GM12878 (cell line): ENCODE results near the gene INHBE. TPM values are rescaled to one million over a fixed set of nuclear protein-coding genes. Genes with fewer than 3 reads are reported as not detected.

Experiments used
- ATAC-seq: fragments of 200-7000 bp; cut with Tn5 transposase; 3 replicates; pipeline ENCODE4 v1.9.1; 2020; ENCODE audit warnings: mild to moderate bottlenecking, moderate library complexity
- BruUV-seq: library from RNA; stranded (reverse); fragments of 400-500 nt; replicated peaks from 2 replicates; lab custom pipeline; 2021; lab: Mats Ljungman, UMichigan
- CTCF ChIA-PET: fragments of 300-600 bp; sonication (Branson Sonifier 250); formaldehyde crosslinking; extraction: SDS; loops from one replicate; lab custom pipeline; 2021; ENCODE audit warnings: inconsistent platforms; lab: Yijun Ruan, JAX
- POLR2A ChIA-PET: fragments of 350-600 bp; formaldehyde crosslinking; extraction: SDS; loops from one replicate; lab custom pipeline; 2021; ENCODE audit warnings: inconsistent platforms; lab: Charles Lee
- RAD21 ChIA-PET: fragments of 300-600 bp; sonication (Branson Sonifier 250); formaldehyde crosslinking; loops from one replicate; lab custom pipeline; 2023; ENCODE audit warnings: antibody characterized with exemption; ENCODE audit not compliant: unreplicated experiment; lab: Charles Lee
- SMC1A ChIA-PET: fragments of 300-600 bp; sonication (Branson Sonifier 250); formaldehyde crosslinking; loops from one replicate; lab custom pipeline; 2023; ENCODE audit not compliant: unreplicated experiment, uncharacterized antibody; lab: Charles Lee
- DNase-seq: peaks from one replicate; pipeline ENCODE4 v3.0.0-alpha.2; 2011; ENCODE audit warnings: low read depth, low spot score
- FAIRE-seq: peaks from 3 replicates; lab custom pipeline; 2011; peaks lifted over from hg19 to GRCh38; lab: Jason Lieb, UNC
- H2AFZ ChIP-seq: 2 replicates; pipeline ENCODE4 v1.6.0; 2011; ENCODE audit warnings: low read depth, low read length, control low read depth; ENCODE audit not compliant: control insufficient read depth
- H3K27ac ChIP-seq: 2 replicates; pipeline ENCODE4 v1.5.1; 2011; ENCODE audit warnings: control low read depth; ENCODE audit not compliant: control insufficient read depth, insufficient read depth
- H3K27me3 ChIP-seq, 2 experiments: replicated peaks in 1 of 2; 2 replicates each; pipeline versions ENCODE4 v1.6.0 to v1.6.1; 2011; ENCODE audit warnings: low read length in 1 of 2; ENCODE audit not compliant: control insufficient read depth in 2 of 2, insufficient read depth in 2 of 2
- H3K36me3 ChIP-seq, 2 experiments: 2 replicates each; pipeline ENCODE4 v1.5.1; 2011; ENCODE audit warnings: low read length in 1 of 2; ENCODE audit not compliant: control insufficient read depth in 2 of 2, insufficient read depth in 2 of 2
- H3K4me1 ChIP-seq: 2 replicates; pipeline ENCODE4 v1.6.1; 2011; ENCODE audit warnings: mild to moderate bottlenecking, low read length, moderate library complexity, mixed read lengths; ENCODE audit not compliant: control insufficient read depth, insufficient read depth
- H3K4me2 ChIP-seq: 2 replicates; pipeline ENCODE4 v1.6.0; 2011; ENCODE audit warnings: control low read depth; ENCODE audit not compliant: control insufficient read depth, insufficient read depth
- H3K4me3 ChIP-seq: fragments of 200-600 bp; sonication (generic); 2 replicates; pipeline ENCODE4 v1.5.1; 2016
- H3K79me2 ChIP-seq: 2 replicates; pipeline ENCODE4 v1.6.0; 2011; ENCODE audit warnings: low read length; ENCODE audit not compliant: control insufficient read depth, insufficient read depth
- H3K9ac ChIP-seq: 2 replicates; pipeline ENCODE4 v1.8.0; 2011; ENCODE audit warnings: low read length, control low read depth, mixed read lengths; ENCODE audit not compliant: control insufficient read depth, insufficient read depth
- H3K9me3 ChIP-seq: replicated peaks from 3 replicates; pipeline ENCODE4 v1.5.1; 2011; ENCODE audit warnings: mild to moderate bottlenecking, low read length; ENCODE audit not compliant: control insufficient read depth, insufficient read depth
- H4K20me1 ChIP-seq: 2 replicates; pipeline ENCODE4 v1.6.0; 2011; ENCODE audit not compliant: control insufficient read depth, insufficient read depth
- CBFB ChIP-seq: IDR thresholded peaks from 2 replicates; pipeline ENCODE4 v1.6.1; 2016; ENCODE audit warnings: antibody characterized with exemption, low read depth
- E2F8 ChIP-seq: fragments of 450-650 bp; IDR thresholded peaks from 2 replicates; pipeline ENCODE4 v1.6.1; 2018; ENCODE audit warnings: mild to moderate bottlenecking, low read depth, moderate library complexity; ENCODE audit not compliant: partially characterized antibody
- EGR1 ChIP-seq, 2 experiments: IDR thresholded peaks; 1 replicate in 1 of 2; 2 replicates in 1 of 2; pipeline ENCODE4 v1.6.1; 2011 to 2012; ENCODE audit warnings: low read depth in 2 of 2, low read length in 2 of 2, borderline replicate concordance in 1 of 2, mild to moderate bottlenecking in 1 of 2, moderate library complexity in 1 of 2
- KDM1A ChIP-seq: fragments of 200-600 bp; sonication (generic); IDR thresholded peaks from 2 replicates; pipeline ENCODE4 v1.6.1; 2016; ENCODE audit warnings: borderline replicate concordance
- MTA2 ChIP-seq: fragments of 450-650 bp; IDR thresholded peaks from 2 replicates; pipeline ENCODE4 v1.6.1; 2016; ENCODE audit warnings: low read depth, mild to moderate bottlenecking, moderate library complexity
- RELA ChIP-seq: fragments of 450-650 bp; IDR thresholded peaks from 2 replicates; pipeline ENCODE4 v1.8.0; 2014; ENCODE audit warnings: borderline replicate concordance; ENCODE audit not compliant: partially characterized antibody
- RELB ChIP-seq: fragments of 450-650 bp; IDR thresholded peaks from 2 replicates; pipeline ENCODE4 v1.6.1; 2017; ENCODE audit warnings: low read depth, mild to moderate bottlenecking, moderate library complexity
- STAT1 ChIP-seq: fragments of 450-650 bp; conservative IDR thresholded peaks from 2 replicates; pipeline ENCODE4 v1.6.1; 2014; ENCODE audit warnings: antibody characterized with exemption, mild to moderate bottlenecking
- ZNF207 ChIP-seq: fragments of 450-650 bp; IDR thresholded peaks from 2 replicates; pipeline ENCODE4 v1.6.1; 2014; ENCODE audit warnings: antibody characterized with exemption, mild to moderate bottlenecking, borderline replicate concordance
- ZNF592 ChIP-seq: fragments of 450-650 bp; IDR thresholded peaks from 2 replicates; pipeline ENCODE4 v1.6.1; 2017; ENCODE audit warnings: mild to moderate bottlenecking, moderate library complexity
- WGBS: methylation state at CpG from one replicate; pipeline ENCODE4 v1.1.6; 2016; ENCODE audit warnings: low lambda C conversion rate; ENCODE audit not compliant: insufficient replicate concordance, insufficient coverage; ENCODE audit errors: missing lambda C conversion rate; 5-methylcytosine and 5-hydroxymethylcytosine counted together
- in situ Hi-C: fragments of 300-500 bp; cut with MboI; formaldehyde crosslinking; loops from 9 replicates; pipeline ENCODE4 v1.14.3; 2018; ENCODE audit warnings: mixed read lengths
- intact Hi-C: fragments of 100-400 bp; cut with micrococcal nuclease; formaldehyde crosslinking; loops from one replicate; pipeline ENCODE4 v1.14.2; 2022; ENCODE audit not compliant: unreplicated experiment
- polyA plus RNA-seq, 11 experiments: library from polyadenylated mRNA; depleted of rRNA in 4 of 11; unstranded in 6 of 11; stranded (reverse) in 5 of 11; fragments of >200 nt; fragmentation: Nextera tagmentation in 4 of 11; fragmentation: Illumina TruSeq in 1 of 11; extraction: Ambion mirVana in 4 of 11; extraction: Trizol in 1 of 11; gene quantifications; 1 replicate in 1 of 11; 2 replicates in 10 of 11; pipeline versions ENCODE4 v1.2.1 to v1.2.3, GENCODE V29; 2011 to 2016; ENCODE audit warnings: inconsistent platforms in 2 of 11, missing spikeins in 2 of 11, low read depth in 1 of 11
- total RNA-seq, 4 experiments: library from RNA; depleted of rRNA in 3 of 4; stranded (reverse); fragments of >200 nt in 3 of 4; fragmentation: Illumina TruSeq in 1 of 4; extraction: Trizol in 1 of 4; gene quantifications; 2 replicates each; pipeline versions ENCODE4 v1.2.1 to v1.2.3, GENCODE V29; 2013 to 2021
- TF ChIP-seq, protein P1 (sequence below): IDR thresholded peaks from 2 replicates; pipeline ENCODE4 v1.6.1; 2011; ENCODE audit warnings: low read depth, mild to moderate bottlenecking, low read length, moderate library complexity, borderline replicate concordance; ENCODE audit errors: extremely low read depth

The INHBE gene
- total and polyA plus RNA-seq, 10 of the 15 experiments (the other 5 are each of a cell fraction or from before 2014, with no cell fraction given), result 0.09 to 2.5 (median 0.37) TPM

DNA sequence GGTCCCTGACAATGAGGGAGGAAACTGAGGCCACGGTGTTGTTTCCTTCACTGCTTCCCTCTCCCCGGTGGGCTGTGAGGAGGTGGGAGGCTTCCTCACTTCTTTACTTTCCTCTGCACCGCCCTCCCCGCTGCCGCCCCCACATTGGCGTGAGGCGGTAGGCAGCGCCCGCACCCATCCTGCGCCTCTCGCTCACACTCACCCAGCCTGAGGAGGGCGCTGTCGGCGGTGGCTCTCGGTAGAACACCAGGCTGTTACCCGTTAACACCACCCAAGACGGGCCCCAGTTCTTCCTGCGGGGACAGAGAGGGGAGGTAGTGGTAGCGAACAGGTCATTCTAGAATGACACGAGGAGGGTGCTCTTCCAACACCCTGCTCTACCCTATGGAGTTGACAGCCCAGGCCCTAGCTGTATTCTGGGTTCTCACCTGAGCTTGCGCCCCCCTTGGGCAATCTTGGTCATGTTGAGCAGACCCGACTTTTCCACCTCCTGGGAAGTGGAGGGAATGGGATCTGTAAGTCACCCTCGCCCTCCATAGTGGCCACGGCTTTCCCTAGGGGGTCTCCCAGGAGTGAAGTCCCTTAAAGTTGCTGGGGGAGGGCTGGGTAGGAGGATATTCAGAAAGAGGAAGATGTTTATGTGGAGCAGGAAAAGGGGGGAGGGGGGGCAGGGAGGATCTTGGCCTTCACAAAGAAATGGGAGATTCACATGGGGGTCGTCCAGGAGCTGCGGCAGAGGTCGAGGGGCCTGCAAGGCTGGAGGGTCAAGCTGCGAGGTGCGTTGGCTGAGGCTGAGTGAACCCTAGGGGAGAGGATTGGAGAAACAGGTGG, 21.3 kb downstream of the INHBE start:
- POLR2A ChIA-PET, result interaction anchor here (0.6 to 2.5 kb wide), 10 partner anchors 9 to 247 kb away, joined by 3 to 16 read pairs (median 8); partner anchors contain the start of genes DCTN2, DDIT3, INHBE and SHMT2
- CTCF ChIA-PET, result interaction anchor here (0.6 to 8.1 kb wide), 16 partner anchors 10 to 840 kb away, joined by 3 to 114 read pairs (median 4); partner anchors contain the start of genes DDIT3, GLI1 and INHBE
- intact Hi-C loops, result loop anchor here (5.0 to 10.0 kb wide), 2 partner anchors 46 to 278 kb away; partner anchors contain the start of genes CDK4, DDIT3, MARCHF9 and MBD6
- RAD21 ChIA-PET, result interaction anchor here (0.6 to 2.0 kb wide), 10 partner anchors 11 to 1659 kb away, joined by 3 to 15 read pairs (median 4); partner anchors contain the start of genes DDIT3, GLI1, INHBE and MARS1
- H3K36me3 ChIP-seq, result peaks cover 1 to 25% of the 10 kb centered on the region in 2 experiments
- in situ Hi-C loops, result no loop called here
- peak overlapping the region; percentile 99 for H3K4me2 ChIP-seq
- no peaks in the 10 kb centered on the region for H3K9me3 ChIP-seq
- SMC1A ChIA-PET, result interaction anchor here (0.6 to 2.2 kb wide), 9 partner anchors 10 to 158 kb away, joined by 3 to 18 read pairs (median 8); partner anchors contain the start of genes DCTN2, DDIT3 and GLI1
- H4K20me1 ChIP-seq, result no peaks in the 10 kb centered on the region
- peaks cover 44% of the 10 kb centered on the region for H3K79me2 ChIP-seq
- H3K4me3 ChIP-seq, result peak overlapping the region; percentile 92
- H3K27me3 ChIP-seq, result no peaks in the 10 kb centered on the region
- peak overlapping the region; percentile 85 for H3K27ac ChIP-seq
- peak overlapping the region; percentile 80 for H2AFZ ChIP-seq
- peak overlapping the region; percentile 74 for H3K9ac ChIP-seq
- H3K4me1 ChIP-seq, result peaks cover 34% of the 10 kb centered on the region
- FAIRE-seq (no peak), DNase-seq (no peak), ATAC-seq (peak; percentile 62)
- no TSS peak for BruUV-seq
- WGBS, result under 1% methylated on average over 29 of the region's 29 CpGs
- TF ChIP-seq STAT1 (no peak), ZNF592 (no peak), RELB (peak; percentile 34; the same call in 1 of the 2 replicates), ZNF207 (no peak), KDM1A (no peak), MTA2 (no peak), RELA (no peak), E2F8 (no peak), CBFB (peak; percentile 17; the same call in 1 of the 2 replicates), EGR1 (IDR thresholded peaks at IDR 0.05; ENCODE audit: borderline replicate concordance in 1 of 2, low read depth in 2 of 2, low read length in 2 of 2) (peak in 1 of 2 experiments; percentile 92; a peak in 2 of 3 replicates)
- TF ChIP-seq, protein P1, sequence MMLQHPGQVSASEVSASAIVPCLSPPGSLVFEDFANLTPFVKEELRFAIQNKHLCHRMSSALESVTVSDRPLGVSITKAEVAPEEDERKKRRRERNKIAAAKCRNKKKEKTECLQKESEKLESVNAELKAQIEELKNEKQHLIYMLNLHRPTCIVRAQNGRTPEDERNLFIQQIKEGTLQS, result no peak
